Calu3 (cell line): Measurements from ENCODE around the gene SIGLECL1. TPM values are rescaled to one million over a fixed set of nuclear protein-coding genes. Genes with fewer than 3 reads are reported as not detected.

Experiments
- BruUV-seq: library from RNA; stranded (reverse); fragments of 400-500 nt; replicated peaks from 2 replicates; lab custom pipeline; 2021; lab: Mats Ljungman, UMichigan
- CTCF ChIA-PET: fragments of 300-600 bp; sonication (Branson Sonifier 250); formaldehyde crosslinking; loops from one replicate; lab custom pipeline; 2022; ENCODE audit warnings: antibody characterized with exemption; lab: Charles Lee
- DNase-seq: peaks from one replicate; pipeline ENCODE4 v3.0.0; 2022
- H3K27ac Mint-ChIP-seq: one replicate; pipeline ENCODE4 v1.8.0; 2022; ENCODE audit warnings: mixed read lengths; ENCODE audit not compliant: unreplicated experiment
- H3K27me3 Mint-ChIP-seq: one replicate; pipeline ENCODE4 v1.8.0; 2022; ENCODE audit warnings: mixed read lengths; ENCODE audit not compliant: unreplicated experiment
- H3K36me3 Mint-ChIP-seq: one replicate; pipeline ENCODE4 v1.8.0; 2022; ENCODE audit warnings: mild to moderate bottlenecking, moderate library complexity, mixed read lengths; ENCODE audit not compliant: insufficient read depth, unreplicated experiment
- H3K4me1 Mint-ChIP-seq: one replicate; pipeline ENCODE4 v1.8.0; 2022; ENCODE audit warnings: mild to moderate bottlenecking, low read depth, mixed read lengths; ENCODE audit not compliant: unreplicated experiment
- H3K4me3 Mint-ChIP-seq: one replicate; pipeline ENCODE4 v1.8.0; 2022; ENCODE audit warnings: mild to moderate bottlenecking, low read depth, moderate library complexity, mixed read lengths; ENCODE audit not compliant: unreplicated experiment
- H3K9me3 Mint-ChIP-seq: one replicate; pipeline ENCODE4 v1.8.0; 2022; ENCODE audit warnings: low read depth, mixed read lengths; ENCODE audit not compliant: unreplicated experiment
- intact Hi-C: fragments of 100-400 bp; cut with micrococcal nuclease; formaldehyde crosslinking; loops from one replicate; pipeline ENCODE4 v1.10.0; 2022; ENCODE audit not compliant: unreplicated experiment
- total RNA-seq: library from RNA; stranded (reverse); gene quantifications from 2 replicates; pipeline ENCODE4 v1.2.3, GENCODE V29; 2022
- TF ChIP-seq, protein P1 (sequence below): fragments of 200-600 bp; IDR thresholded peaks from one replicate; pipeline ENCODE4 v1.8.0; 2022; ENCODE audit warnings: antibody characterized with exemption; ENCODE audit not compliant: unreplicated experiment

Gene SIGLECL1
- total RNA-seq, 1 experiment from 2014 or later = not detected

DNA sequence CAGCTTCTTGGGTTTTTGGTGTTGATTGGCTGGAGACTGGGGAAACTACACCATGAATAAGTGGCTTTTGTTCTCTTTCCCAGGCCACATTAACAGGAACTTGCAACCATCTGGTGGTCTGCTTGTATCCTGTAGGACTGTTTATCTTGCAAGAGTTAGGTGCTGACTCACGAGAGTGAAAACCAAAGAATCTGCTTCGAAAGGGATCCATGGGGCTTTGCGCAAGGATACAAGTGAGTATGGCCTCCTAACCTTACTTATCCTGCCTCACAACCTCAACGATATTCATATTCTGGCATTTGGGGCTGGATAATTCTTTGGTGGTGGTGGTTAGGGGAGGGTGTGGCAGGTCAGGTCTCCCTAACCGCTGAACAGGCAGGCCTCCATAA, 4.7 kb upstream of the SIGLECL1 start:
- no peaks in the 10 kb centered on the region for H3K36me3 Mint-ChIP-seq
- no TSS peak for BruUV-seq
- no peak overlapping the region for H3K27ac Mint-ChIP-seq
- no peaks in the 10 kb centered on the region for H3K27me3 Mint-ChIP-seq
- peak; percentile 57 for DNase-seq
- TF ChIP-seq, protein P1, sequence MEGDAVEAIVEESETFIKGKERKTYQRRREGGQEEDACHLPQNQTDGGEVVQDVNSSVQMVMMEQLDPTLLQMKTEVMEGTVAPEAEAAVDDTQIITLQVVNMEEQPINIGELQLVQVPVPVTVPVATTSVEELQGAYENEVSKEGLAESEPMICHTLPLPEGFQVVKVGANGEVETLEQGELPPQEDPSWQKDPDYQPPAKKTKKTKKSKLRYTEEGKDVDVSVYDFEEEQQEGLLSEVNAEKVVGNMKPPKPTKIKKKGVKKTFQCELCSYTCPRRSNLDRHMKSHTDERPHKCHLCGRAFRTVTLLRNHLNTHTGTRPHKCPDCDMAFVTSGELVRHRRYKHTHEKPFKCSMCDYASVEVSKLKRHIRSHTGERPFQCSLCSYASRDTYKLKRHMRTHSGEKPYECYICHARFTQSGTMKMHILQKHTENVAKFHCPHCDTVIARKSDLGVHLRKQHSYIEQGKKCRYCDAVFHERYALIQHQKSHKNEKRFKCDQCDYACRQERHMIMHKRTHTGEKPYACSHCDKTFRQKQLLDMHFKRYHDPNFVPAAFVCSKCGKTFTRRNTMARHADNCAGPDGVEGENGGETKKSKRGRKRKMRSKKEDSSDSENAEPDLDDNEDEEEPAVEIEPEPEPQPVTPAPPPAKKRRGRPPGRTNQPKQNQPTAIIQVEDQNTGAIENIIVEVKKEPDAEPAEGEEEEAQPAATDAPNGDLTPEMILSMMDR = no peak
- H3K4me3 Mint-ChIP-seq = no peak overlapping the region
- peaks cover 23% of the 10 kb centered on the region for H3K4me1 Mint-ChIP-seq
- H3K9me3 Mint-ChIP-seq = peaks cover 6% of the 10 kb centered on the region
- intact Hi-C loops = no loop called here
- CTCF ChIA-PET = interaction anchor here (0.6 to 2.1 kb wide), 3 partner anchors 13 to 658 kb away, joined by 4 to 11 read pairs (median 7); no protein-coding TSS in a partner anchor

DNA sequence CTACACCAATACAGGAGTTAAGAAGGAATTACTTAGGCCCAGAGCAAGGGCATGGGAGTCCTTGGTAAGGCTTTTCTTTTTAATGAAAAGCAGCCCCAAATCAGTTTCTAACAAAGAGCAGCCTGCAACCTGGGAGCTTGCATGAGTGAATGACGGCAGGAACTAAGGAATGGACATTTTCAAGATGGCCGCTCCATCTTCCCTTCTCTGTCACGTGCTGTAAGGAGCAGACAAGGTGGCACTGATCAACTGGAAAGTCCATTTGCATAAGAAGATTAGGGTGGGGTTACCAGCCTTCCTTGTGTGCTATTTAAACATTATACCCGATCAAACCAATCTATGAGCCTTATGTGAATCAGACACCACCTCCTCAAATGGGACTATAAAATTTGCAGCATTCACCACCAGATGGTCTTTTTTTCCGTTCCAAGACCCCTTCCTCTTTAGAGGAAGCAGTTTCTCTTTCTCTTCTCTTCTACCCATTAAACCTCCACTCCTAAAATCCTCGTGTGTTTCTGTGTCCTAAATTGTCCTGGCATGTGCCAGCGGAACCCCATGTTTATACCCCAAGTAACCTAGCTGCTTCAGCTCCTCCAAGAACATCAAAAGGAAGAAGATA, 2.8 kb upstream of the SIGLECL1 start:
- H3K27ac Mint-ChIP-seq = no peak overlapping the region
- H3K36me3 Mint-ChIP-seq = no peaks in the 10 kb centered on the region
- H3K4me3 Mint-ChIP-seq = no peak overlapping the region
- no TSS peak for BruUV-seq
- H3K27me3 Mint-ChIP-seq = no peaks in the 10 kb centered on the region
- DNase-seq = no peak
- TF ChIP-seq, protein P1 = no peak
- peaks cover 5% of the 10 kb centered on the region for H3K9me3 Mint-ChIP-seq
- CTCF ChIA-PET = interaction anchor here (1.6 to 2.1 kb wide), 2 partner anchors 11 to 12 kb away, joined by 3 to 11 read pairs; no protein-coding TSS in a partner anchor
- intact Hi-C loops = no loop called here
- peaks cover 36% of the 10 kb centered on the region for H3K4me1 Mint-ChIP-seq

DNA sequence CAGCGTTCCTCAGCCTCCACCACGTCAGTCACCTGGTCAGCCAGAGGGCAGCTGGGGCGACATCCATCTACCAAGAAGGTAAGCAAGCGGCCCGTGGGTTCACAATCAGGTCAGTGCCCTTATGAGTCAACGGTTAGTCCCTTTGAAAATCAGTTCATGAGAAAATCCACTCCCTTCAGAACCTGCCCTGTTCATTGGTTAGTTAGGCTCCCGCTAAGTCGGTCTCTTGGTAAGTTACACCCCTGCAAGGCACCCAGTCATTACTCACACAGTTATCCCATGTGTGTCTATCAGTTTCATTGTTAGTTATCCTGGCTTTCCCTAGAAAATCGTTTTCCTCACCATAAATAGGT, 564 bp downstream of the SIGLECL1 start:
- H3K9me3 Mint-ChIP-seq = peaks cover 3% of the 10 kb centered on the region
- DNase-seq = peak; percentile 65
- intact Hi-C loops = no loop called here
- no peaks in the 10 kb centered on the region for H3K36me3 Mint-ChIP-seq
- TF ChIP-seq, protein P1 = no peak
- H3K27me3 Mint-ChIP-seq = no peaks in the 10 kb centered on the region
- no peak overlapping the region for H3K4me3 Mint-ChIP-seq
- CTCF ChIA-PET = interaction anchor here (0.6 kb wide), 1 partner anchor 21 kb away, joined by 6 read pairs; no protein-coding TSS in a partner anchor
- BruUV-seq = no TSS peak
- H3K27ac Mint-ChIP-seq = peak overlapping the region; percentile 66
- peaks cover 23% of the 10 kb centered on the region for H3K4me1 Mint-ChIP-seq

DNA sequence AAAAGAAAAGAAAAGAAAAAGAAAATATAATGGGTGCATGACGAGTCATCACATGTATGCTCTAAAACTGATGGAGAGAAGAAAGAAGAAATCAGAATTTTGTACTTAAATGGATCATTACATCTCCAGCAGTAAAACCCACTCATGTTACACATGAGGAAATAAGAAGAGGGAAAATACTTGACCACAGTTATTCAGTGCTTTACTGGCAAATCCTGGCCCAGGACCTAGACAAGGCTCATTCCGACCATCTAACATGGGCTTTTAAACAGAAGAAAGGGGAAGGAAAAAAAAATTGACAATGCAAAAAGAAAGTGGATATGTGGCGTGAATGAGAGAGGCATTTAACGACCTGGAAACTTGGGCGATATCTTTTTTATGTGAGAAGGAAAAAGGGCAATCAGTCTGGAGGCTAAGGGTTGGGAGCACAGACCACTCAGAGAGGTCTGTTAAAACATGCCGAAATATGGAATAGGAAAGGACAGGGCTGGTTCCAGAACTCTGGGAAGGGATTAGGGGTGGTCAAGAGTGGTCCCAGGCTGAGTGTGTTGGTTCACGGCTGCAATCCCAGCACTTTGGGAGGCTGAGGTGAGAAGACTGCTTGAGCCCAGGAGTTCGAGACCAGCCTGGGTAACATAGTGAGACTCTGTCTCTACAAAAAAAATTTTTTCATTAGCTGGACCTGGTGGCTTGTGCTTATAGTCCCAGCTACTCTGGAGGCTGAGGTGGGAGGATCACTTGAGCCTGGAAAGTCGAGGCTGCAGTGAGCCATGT, 1.6 kb downstream of the SIGLECL1 start:
- no peak for DNase-seq
- H3K4me3 Mint-ChIP-seq = no peak overlapping the region
- no peaks in the 10 kb centered on the region for H3K36me3 Mint-ChIP-seq
- H3K27ac Mint-ChIP-seq = no peak overlapping the region
- intact Hi-C loops = no loop called here
- BruUV-seq = no TSS peak
- peaks cover 15% of the 10 kb centered on the region for H3K4me1 Mint-ChIP-seq
- H3K27me3 Mint-ChIP-seq = peaks cover under 1% of the 10 kb centered on the region
- TF ChIP-seq, protein P1 = no peak
- CTCF ChIA-PET = no interaction called here
- peaks cover 3% of the 10 kb centered on the region for H3K9me3 Mint-ChIP-seq
